Limb (tissue), 2 donors: ENCODE data around the gene SH2D7.

Experiments used
- DNase-seq, 2 donors: peaks; one replicate each; pipeline ENCODE4 v3.0.0-alpha.2; 2016; ENCODE audit errors: extremely low spot score in 2 of 2

The SH2D7 gene

DNA sequence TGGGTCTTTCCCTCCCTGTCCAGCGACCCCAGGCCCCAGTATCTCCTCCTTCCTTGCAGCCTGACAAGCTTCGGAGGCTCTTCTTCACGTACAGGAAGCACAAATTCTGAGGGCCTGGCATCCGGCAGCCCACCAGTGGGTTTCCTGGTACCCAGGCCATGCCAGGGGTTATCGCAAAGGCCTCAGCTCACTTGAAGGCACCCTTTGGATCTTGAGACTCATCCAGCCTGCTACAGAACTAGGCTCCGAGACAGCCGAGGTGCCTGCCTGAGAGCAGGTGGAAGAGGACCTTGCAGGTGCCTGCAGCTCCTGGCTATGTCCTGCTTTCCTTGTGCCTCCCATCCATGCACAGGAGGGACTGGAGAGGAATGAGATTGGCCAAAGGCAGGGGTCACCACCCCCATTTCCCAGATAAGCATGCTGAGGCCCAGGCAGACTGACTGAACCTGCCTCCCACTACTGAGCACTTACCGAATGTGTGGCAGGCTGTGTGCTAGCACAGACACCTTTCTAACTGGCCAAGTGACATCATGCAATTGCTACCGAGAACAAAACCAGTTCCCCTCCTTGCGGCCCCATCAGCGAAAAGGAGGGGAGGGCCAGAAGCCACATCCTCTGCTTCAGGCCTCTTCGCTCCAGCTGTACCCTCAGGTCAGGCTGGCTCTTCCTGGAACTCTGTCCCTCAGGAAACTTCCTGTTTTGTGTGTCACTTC is 11.2 kb downstream of the SH2D7 start:
- peak in 1 of 2 donors; percentile 20 for DNase-seq

GRCh38 chr15:78104119-78104479 is 11.7 kb downstream of the SH2D7 start:
- DNase-seq: no peak

GRCh38 chr15:78104566-78105475 is 12.5 kb downstream of the SH2D7 start:
- DNase-seq: no peak

GRCh38 chr15:78105476-78106241 is 13.3 kb downstream of the SH2D7 start:
- DNase-seq: no peak

DNA sequence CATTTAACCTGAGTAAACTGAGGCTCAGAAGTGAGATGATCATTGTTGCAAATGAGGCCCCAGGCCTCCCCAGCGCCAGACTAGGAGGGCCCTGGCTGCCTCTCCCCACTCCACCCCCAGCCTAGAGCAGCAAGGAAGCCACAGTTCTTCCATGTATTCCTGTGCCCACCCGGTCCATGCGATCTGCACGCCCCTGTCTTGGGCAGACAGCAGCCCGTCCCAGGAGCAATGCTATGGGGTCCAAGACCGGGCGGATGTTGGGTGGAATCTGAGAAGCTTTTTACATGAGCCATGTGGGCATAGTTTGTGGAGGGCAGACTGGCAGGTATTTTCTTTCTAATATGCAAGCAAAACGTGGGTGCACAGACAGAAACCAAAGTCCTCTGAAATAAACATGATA is 15.1 kb downstream of the SH2D7 start:
- DNase-seq: no peak

DNA sequence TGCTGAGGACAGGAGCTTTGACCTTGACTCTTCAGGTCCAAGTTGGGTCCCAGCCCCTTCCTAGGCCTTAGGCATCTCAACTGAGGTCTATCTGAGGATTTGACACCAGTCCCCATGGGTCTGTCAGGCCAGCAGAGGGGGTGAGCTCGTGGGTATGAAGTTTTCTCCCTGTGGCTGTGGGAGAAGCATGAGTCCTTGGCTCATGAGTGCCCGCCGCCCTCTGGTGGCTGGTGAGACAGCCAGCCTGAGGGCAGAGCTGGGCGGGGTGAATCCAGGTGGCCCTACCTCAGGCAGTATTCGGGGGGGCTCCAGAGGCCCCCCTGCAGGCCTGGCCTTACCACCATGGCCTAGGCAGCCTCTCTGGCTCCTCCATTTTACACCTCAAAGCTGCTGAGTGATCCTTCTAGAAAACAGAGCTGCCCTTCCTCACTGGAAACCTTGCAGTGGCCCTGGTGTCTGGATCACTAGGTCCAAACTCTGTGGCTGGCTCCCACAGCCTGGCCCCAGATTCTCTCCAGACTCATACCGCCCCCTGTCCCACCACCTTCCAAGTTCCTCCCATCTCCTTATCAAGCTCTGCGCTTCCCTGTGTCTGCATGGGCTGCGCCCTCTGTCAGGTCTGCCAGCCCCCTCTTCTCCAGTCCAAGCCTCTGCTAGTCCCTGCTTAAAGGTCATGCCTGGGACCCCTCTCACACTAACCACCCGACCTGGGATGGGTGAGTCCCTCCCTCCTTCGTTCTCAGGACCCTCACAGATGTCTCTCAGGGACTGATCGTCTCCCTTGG is 16.1 kb downstream of the SH2D7 start:
- DNase-seq: peak; percentile 64 to 83

- DNase-seq: no peak
Measured at GRCh38 chr15:78109156-78109555, 16.8 kb downstream of the SH2D7 start.

DNA sequence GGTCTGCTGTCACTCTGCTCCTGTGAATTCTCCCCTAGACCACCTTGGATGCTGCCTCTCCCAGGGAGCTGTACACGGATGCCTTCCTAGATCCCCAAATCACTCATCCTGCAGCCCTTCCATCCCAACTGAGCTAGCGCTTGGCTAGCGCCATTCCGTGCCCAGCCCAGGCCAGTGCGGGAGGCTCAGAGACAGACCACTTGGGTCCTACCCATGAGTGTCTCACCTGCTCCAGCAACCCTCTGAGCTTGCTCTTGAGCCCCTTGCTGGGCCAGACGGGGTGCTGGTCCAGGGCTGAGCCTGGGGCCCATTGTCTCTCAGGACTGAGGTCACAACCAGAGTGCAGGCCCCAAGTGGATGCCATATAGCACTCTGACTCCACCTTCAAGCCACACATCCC is 17.7 kb downstream of the SH2D7 start:
- DNase-seq: peak in 1 of 2 donors; percentile 22

DNA sequence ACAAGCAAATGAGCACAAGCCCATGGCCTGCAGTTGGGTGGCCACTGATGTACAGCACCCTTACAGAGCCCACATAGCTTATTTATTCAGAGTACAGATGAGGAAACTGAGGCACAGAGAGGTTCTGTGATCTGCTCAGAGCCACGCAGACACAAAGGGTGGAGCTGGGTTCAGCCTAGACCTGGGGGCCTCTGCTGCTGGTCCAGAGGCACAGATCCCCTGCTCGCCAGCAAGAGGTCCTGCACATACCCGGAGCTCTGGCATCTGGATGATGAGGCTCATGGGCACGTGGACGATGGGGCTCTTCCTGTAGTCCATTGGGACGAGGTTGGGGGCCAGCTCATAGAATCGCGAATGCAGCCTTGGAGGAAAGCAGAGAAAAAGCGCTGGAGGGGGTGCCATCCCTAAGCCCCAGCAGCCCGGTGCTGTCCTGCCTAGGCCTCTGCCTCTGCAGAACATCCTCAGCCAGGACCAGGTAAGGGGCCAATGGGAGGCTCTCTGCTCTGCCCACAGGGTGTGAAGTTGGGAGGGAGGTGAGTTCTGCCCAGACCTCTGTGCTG is 18.6 kb downstream of the SH2D7 start:
- no peak for DNase-seq

DNA sequence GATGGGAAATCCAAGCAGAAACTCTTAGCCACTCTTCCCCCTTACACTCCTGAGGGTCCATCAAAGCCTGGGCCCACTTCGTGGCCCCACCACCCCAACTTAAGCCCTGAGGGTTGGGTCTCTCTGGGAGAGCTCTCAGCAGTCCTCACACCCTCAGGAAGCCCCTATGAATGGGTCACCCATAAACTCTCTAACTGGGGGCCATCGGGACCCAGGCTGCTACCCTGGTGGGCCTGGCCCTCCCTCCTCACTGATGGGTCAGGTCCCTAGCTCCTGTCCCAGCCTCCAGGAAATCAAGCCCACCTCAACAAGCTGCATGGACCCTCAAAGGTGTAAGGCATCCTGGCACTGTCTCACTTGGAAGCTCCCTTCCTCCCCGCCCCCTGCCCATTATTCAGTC is 19.4 kb downstream of the SH2D7 start:
- no peak for DNase-seq

DNA sequence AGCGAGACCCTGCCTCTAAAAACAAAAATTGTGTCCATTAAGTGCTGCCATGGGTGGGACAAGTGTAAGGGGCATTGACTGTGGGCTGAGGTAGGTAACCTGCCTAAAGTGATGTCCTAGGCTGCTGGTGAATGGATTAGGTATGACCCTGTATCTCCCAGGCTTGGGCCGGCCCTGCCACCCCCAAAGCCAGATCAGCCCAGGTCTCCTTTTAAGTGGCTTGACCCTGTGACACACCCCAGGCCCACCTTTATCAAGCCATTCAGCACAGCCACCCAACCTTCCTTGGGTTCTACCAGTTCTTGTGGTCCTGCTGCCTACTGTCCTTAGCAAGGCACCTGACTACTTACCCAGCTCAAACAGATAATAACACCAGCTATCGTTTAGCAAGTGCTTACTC is 20.2 kb downstream of the SH2D7 start:
- no peak for DNase-seq

GRCh38 chr15:78120523-78120922 is 28.2 kb downstream of the SH2D7 start:
- DNase-seq: no peak

- no peak for DNase-seq
Measured at GRCh38 chr15:78125267-78125666, 32.9 kb downstream of the SH2D7 start.

DNA sequence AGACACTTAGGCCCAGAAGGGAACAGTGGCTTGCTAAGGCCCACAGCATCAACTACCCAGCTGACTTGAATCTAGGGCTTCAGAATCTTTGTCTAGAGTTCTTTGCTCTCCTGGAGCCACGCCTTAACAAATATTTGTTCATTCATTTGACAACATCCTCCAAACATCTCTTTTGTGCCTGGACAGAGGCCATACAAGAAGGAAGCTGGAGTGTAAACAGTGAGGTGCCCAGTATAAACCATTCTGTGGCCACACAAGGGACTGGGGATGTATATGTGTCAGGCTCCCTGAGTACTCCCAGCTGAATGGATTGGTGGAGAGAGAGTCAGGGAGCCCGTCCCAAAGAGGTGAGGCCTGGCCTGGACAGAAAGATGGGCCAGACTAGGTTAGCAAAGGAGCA is 35.5 kb downstream of the SH2D7 start:
- DNase-seq: no peak

- no peak for DNase-seq
Measured at GRCh38 chr15:78129077-78129750, 36.9 kb downstream of the SH2D7 start.

- DNase-seq: peak in 1 of 2 donors; percentile 26
Measured at GRCh38 chr15:78129751-78130287, 37.5 kb downstream of the SH2D7 start.

DNA sequence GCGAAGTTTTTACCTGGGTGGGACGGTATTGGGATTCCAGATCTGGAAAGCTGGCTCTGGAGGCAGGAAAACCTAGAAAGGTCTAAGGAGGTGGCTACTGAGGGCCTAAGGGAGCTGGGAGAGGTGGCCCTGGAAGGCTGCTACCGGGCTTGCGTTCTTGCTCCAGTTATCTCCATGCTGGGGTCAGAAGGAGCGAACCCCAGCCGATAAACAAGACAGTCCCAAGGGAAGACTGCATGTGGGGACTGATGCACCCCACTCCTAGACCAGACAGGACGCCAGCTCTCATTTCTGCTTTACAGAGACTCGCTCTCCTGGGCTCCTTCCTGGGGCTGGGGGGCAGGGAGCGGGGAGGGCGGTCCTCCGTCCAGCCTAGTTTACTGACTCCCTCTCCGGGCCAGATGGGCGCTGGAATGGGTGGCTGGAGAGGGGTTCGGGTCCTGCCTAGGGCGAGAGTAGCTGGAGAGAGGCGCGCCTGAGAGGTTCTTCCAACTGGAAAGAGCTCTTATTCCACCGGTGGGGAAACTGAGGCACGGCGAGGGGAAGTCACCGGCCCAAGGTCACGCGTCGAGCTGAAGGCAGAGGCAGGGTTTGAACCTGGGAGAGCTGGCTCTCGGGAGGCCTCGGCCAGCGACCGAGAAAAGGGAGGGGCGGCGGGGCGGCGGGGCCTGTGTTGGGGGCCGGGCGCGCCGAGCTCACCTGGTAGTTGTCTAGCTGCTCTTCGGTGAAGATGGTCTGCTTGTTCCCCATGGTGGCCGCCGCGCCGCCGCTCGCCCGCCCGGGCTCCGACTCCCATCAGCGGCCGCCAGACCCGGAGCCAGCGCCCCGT is 38.3 kb downstream of the SH2D7 start:
- DNase-seq: no peak

DNA sequence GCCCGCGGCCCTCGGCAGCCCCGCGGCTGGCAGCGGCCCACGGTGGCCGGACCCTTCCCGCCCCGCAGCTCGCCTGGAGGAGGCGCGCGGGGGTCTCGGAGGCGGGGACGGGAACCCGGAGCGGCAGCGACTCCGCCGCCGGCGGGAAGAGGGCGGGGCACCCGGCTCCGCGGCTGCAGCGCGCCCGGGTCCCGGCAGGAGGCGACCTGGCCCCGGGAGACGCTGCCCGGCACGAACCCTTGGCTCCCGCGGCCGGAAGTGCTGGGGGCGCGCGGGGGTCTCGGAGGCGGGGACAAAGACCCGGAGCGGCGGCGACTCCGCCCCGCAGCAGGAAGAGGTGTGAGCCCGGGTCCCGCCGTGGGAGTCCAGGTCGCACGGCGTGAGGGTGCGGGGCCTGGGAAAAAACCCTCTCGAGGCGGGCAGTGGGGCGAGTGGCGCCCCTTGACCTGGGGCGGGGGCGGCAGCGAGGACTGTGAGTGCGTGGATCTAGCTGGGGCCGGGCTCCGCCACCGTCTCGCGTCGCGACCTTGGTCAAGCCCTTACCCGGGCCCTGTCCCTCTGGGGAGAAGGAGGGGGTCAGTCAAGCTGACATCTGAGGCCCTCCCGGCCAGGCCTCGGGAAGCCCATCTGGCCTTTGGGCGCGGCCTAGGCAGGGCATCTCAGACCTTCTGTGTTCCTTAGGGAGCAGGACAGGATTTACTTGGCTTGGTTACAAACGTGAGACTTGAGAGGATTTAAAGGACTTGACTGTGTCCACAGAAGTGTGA is 39.1 kb downstream of the SH2D7 start, which contains the start of gene CIB2:
TSS of gene CIB2 (minus strand) at position 151 of the 767 bp plus-strand sequence. CDS start 230 bp downstream, outside the sequence.
- DNase-seq: peak; percentile 70 to 91
